ENCODE data around the gene ITIH5.

Gene ITIH5

GRCh38 chr10:7625836-7626235, 40.9 kb downstream of the ITIH5 start:
- DNase-seq: no peak

GRCh38 chr10:7625009-7625408, 41.8 kb downstream of the ITIH5 start:
- DNase-seq: no peak

GRCh38 chr10:7622969-7623368, 43.8 kb downstream of the ITIH5 start:
- DNase-seq: no peak

- DNase-seq: no peak
Observed at GRCh38 chr10:7618461-7618860, 48.3 kb downstream of the ITIH5 start.

- DNase-seq: no peak
Observed at GRCh38 chr10:7611909-7612308, 54.9 kb downstream of the ITIH5 start.

GRCh38 chr10:7610651-7611389, 55.9 kb downstream of the ITIH5 start:
- DNase-seq: no peak

- DNase-seq: no peak
Observed at GRCh38 chr10:7610026-7610425, 56.7 kb downstream of the ITIH5 start.

GRCh38 chr10:7609556-7609955, 57.2 kb downstream of the ITIH5 start:
- DNase-seq: no peak

- no peak for DNase-seq
Observed at GRCh38 chr10:7608001-7608400, 58.8 kb downstream of the ITIH5 start.

- DNase-seq: no peak
Observed at GRCh38 chr10:7606951-7607404, 59.8 kb downstream of the ITIH5 start.

- no peak for DNase-seq
Observed at GRCh38 chr10:7605565-7606295, 61.0 kb downstream of the ITIH5 start.

- no peak for DNase-seq
Observed at GRCh38 chr10:7601023-7601656, 65.6 kb downstream of the ITIH5 start.

- no peak for DNase-seq
Observed at GRCh38 chr10:7598771-7599170, 68.0 kb downstream of the ITIH5 start.

GRCh38 chr10:7596356-7596755, 70.4 kb downstream of the ITIH5 start:
- DNase-seq: no peak

GRCh38 chr10:7593905-7594304, 72.9 kb downstream of the ITIH5 start:
- no peak for DNase-seq

GRCh38 chr10:7593063-7593462, 73.7 kb downstream of the ITIH5 start:
- DNase-seq: no peak

- DNase-seq: no peak
Observed at GRCh38 chr10:7592627-7593026, 74.1 kb downstream of the ITIH5 start.

GRCh38 chr10:7590271-7590670, 76.5 kb downstream of the ITIH5 start:
- DNase-seq: no peak

GRCh38 chr10:7589748-7590147, 77.0 kb downstream of the ITIH5 start:
- no peak for DNase-seq

GRCh38 chr10:7587865-7588188, 78.9 kb downstream of the ITIH5 start:
- DNase-seq: no peak

GRCh38 chr10:7587168-7587864, 79.5 kb downstream of the ITIH5 start:
- DNase-seq: no peak

GRCh38 chr10:7585228-7585627, 81.5 kb downstream of the ITIH5 start:
- no peak for DNase-seq

GRCh38 chr10:7583626-7584025, 83.1 kb downstream of the ITIH5 start:
- no peak for DNase-seq

GRCh38 chr10:7580520-7580919, 86.2 kb downstream of the ITIH5 start:
- no peak for DNase-seq
